PC-9 (cell line): Measurements from ENCODE around the gene ZNF565. TPM values are rescaled to one million over a fixed set of nuclear protein-coding genes. Genes with fewer than 3 reads are reported as not detected.

Source experiments
- BruUV-seq: library from RNA; stranded (reverse); fragments of 400-500 nt; replicated peaks from 2 replicates; lab custom pipeline; 2021; lab: Mats Ljungman, UMichigan
- CTCF ChIA-PET: fragments of 300-600 bp; sonication (Branson Sonifier 250); formaldehyde crosslinking; loops from one replicate; lab custom pipeline; 2022; ENCODE audit warnings: antibody characterized with exemption; lab: Charles Lee
- POLR2A ChIA-PET: fragments of 300-600 bp; sonication (Branson Sonifier 250); formaldehyde crosslinking; loops from one replicate; lab custom pipeline; 2022; ENCODE audit warnings: antibody characterized with exemption; ENCODE audit not compliant: unreplicated experiment; lab: Charles Lee
- DNase-seq, 2 experiments: peaks; one replicate each; pipeline versions ENCODE4 v3.0.0 to v3.0.0-alpha.2; 2015 to 2022; ENCODE audit warnings: mixed read lengths in 1 of 2
- H2AFZ ChIP-seq: fragments of 200-600 bp; sonication (generic); 2 replicates; pipeline ENCODE4 v1.8.1; 2017; ENCODE audit warnings: antibody characterized with exemption
- H3F3A ChIP-seq: fragments of 200-600 bp; sonication (generic); 2 replicates; pipeline ENCODE4 v1.8.1; 2017; ENCODE audit warnings: antibody characterized with exemption, mild to moderate bottlenecking, low read depth; ENCODE audit not compliant: insufficient read depth
- H3K27ac ChIP-seq: fragments of 200-600 bp; sonication (generic); 2 replicates; pipeline ENCODE4 v1.6.1; 2016; ENCODE audit warnings: mixed run types
- H3K27me3 ChIP-seq: fragments of 200-600 bp; sonication (generic); 2 replicates; pipeline ENCODE4 v1.6.1; 2016; ENCODE audit warnings: low read depth, mixed run types; ENCODE audit not compliant: insufficient read depth
- H3K36me3 ChIP-seq: fragments of 200-600 bp; sonication (generic); 2 replicates; pipeline ENCODE4 v1.6.1; 2016; ENCODE audit warnings: low read depth, mixed run types
- H3K4me1 ChIP-seq: fragments of 200-600 bp; sonication (generic); replicated peaks from 2 replicates; pipeline ENCODE4 v1.6.1; 2016; ENCODE audit warnings: mixed run types; ENCODE audit not compliant: insufficient read depth
- H3K4me2 ChIP-seq: fragments of 200-600 bp; sonication (generic); 2 replicates; pipeline ENCODE4 v1.6.1; 2017; ENCODE audit warnings: mixed run types
- H3K4me3 ChIP-seq: fragments of 200-600 bp; sonication (generic); 2 replicates; pipeline ENCODE4 v1.6.1; 2016; ENCODE audit warnings: mixed run types
- H3K79me2 ChIP-seq: fragments of 200-600 bp; sonication (generic); 2 replicates; pipeline ENCODE4 v1.6.1; 2017; ENCODE audit warnings: low read depth, mixed run types
- H3K9me2 ChIP-seq: fragments of 200-600 bp; sonication (generic); 2 replicates; pipeline ENCODE4 v1.8.1; 2017; ENCODE audit warnings: mild to moderate bottlenecking; ENCODE audit not compliant: insufficient read depth
- H3K9me3 ChIP-seq: fragments of 200-600 bp; sonication (generic); 2 replicates; pipeline ENCODE4 v1.8.1; 2016; ENCODE audit warnings: low read depth; ENCODE audit not compliant: insufficient read depth
- H4K20me1 ChIP-seq: fragments of 200-600 bp; sonication (generic); 2 replicates; pipeline ENCODE4 v1.8.1; 2017; ENCODE audit not compliant: insufficient read depth
- CTCF ChIP-seq: fragments of 200-600 bp; sonication (generic); conservative IDR thresholded peaks from 2 replicates; pipeline ENCODE4 v1.6.1; 2017; ENCODE audit warnings: mixed run types, antibody characterized with exemption, mild to moderate bottlenecking, moderate library complexity
- EZH2 ChIP-seq: fragments of 200-600 bp; sonication (generic); IDR thresholded peaks from 2 replicates; pipeline ENCODE4 v1.8.0; 2017; ENCODE audit warnings: antibody characterized with exemption, low read depth
- intact Hi-C: fragments of 100-400 bp; cut with micrococcal nuclease; formaldehyde crosslinking; loops from one replicate; pipeline ENCODE4 v1.10.0; 2022; ENCODE audit not compliant: unreplicated experiment
- total RNA-seq: library from RNA; stranded (reverse); gene quantifications from 2 replicates; pipeline ENCODE4 v1.2.3, GENCODE V29; 2021

ZNF565 gene
- total RNA-seq, 1 experiment from 2014 or later = 3.3 TPM

- intact Hi-C loops = no loop called here
- Histone ChIP-seq H3K27ac (no peak overlapping the region), H2AFZ (no peak overlapping the region), H4K20me1 (no peaks in the 10 kb centered on the region), H3F3A (peaks cover 14% of the 10 kb centered on the region; the same call in 1 of the 2 replicates), H3K79me2 (no peaks in the 10 kb centered on the region), H3K9me2 (no peaks in the 10 kb centered on the region), H3K9me3 (no peaks in the 10 kb centered on the region; the same call in 1 of the 2 replicates), H3K4me3 (no peak overlapping the region), H3K4me1 (no peaks in the 10 kb centered on the region), H3K36me3 (no peaks in the 10 kb centered on the region), H3K4me2 (no peak overlapping the region), H3K27me3 (no peaks in the 10 kb centered on the region)
- ChIA-PET CTCF (interaction anchor here (0.7 kb wide), 1 partner anchor 45 kb away, joined by 15 read pairs; no protein-coding TSS in a partner anchor), POLR2A (no interaction called here)
- TF ChIP-seq EZH2 = no peak
- no peak for TF ChIP-seq CTCF
- BruUV-seq = no TSS peak
- no peak for DNase-seq
Observed at GRCh38 chr19:36172852-36173251, 41.6 kb downstream of the ZNF565 start.

GRCh38 chr19:36169084-36169760 is 45.2 kb downstream of the ZNF565 start:
- BruUV-seq = TSS peak; percentile 11
- Histone ChIP-seq H3K27me3 (no peaks in the 10 kb centered on the region), H3K36me3 (0 out of 2 replicates have a peak, but pooled peaks cover 5% of the 10 kb centered on the region), H3K4me3 (no peak overlapping the region), H3K4me1 (no peaks in the 10 kb centered on the region), H3F3A (peaks cover 15% of the 10 kb centered on the region; the same call in 1 of the 2 replicates), H3K27ac (no peak overlapping the region), H4K20me1 (no peaks in the 10 kb centered on the region), H3K9me3 (no peaks in the 10 kb centered on the region), H3K9me2 (no peaks in the 10 kb centered on the region), H3K79me2 (no peaks in the 10 kb centered on the region), H2AFZ (no peak overlapping the region), H3K4me2 (no peak overlapping the region)
- no peak for TF ChIP-seq CTCF
- no peak for TF ChIP-seq EZH2
- ChIA-PET POLR2A (interaction anchor here (0.6 kb wide), 2 partner anchors 41 to 155 kb away, joined by 8 to 9 read pairs; partner anchors contain the start of gene ALKBH6), CTCF (interaction anchor here (0.7 to 1.3 kb wide), 2 partner anchors 41 to 98 kb away, joined by 6 to 35 read pairs; no protein-coding TSS in a partner anchor)
- no peak for DNase-seq
- intact Hi-C loops = no loop called here

GRCh38 chr19:36163813-36164212 is 50.7 kb downstream of the ZNF565 start:
- CTCF ChIA-PET = no interaction called here
- H3K27me3 ChIP-seq = no peaks in the 10 kb centered on the region
- no peak overlapping the region for H3K4me3 ChIP-seq
- no peak for TF ChIP-seq EZH2
- no peak for TF ChIP-seq CTCF
- no peak overlapping the region for H3K4me2 ChIP-seq
- 0 out of 2 replicates have a peak, but pooled peaks cover 5% of the 10 kb centered on the region for H3K36me3 ChIP-seq
- H3K79me2 ChIP-seq = no peaks in the 10 kb centered on the region
- intact Hi-C loops = no loop called here
- no TSS peak for BruUV-seq
- POLR2A ChIA-PET = no interaction called here
- H3K4me1 ChIP-seq = no peaks in the 10 kb centered on the region
- H3K9me2 ChIP-seq = no peaks in the 10 kb centered on the region
- H4K20me1 ChIP-seq = no peaks in the 10 kb centered on the region; the same call in 1 of the 2 replicates
- H3F3A ChIP-seq = peaks cover 10% of the 10 kb centered on the region; the same call in 1 of the 2 replicates
- H2AFZ ChIP-seq = no peak overlapping the region
- H3K9me3 ChIP-seq = no peaks in the 10 kb centered on the region
- H3K27ac ChIP-seq = no peak overlapping the region
- DNase-seq = no peak
